HepG2 (cell line): ENCODE measurements around the gene STIP1. TPM values are rescaled to one million over a fixed set of nuclear protein-coding genes. Genes with fewer than 3 reads are reported as not detected.
A peak's percentile ranks its signal among the peaks of the same experiment; 100 is the strongest.

Experiments
- CSRNP1 ChIP-seq: sonication (generic); formaldehyde crosslinking; IDR thresholded peaks from 2 replicates; pipeline ENCODE4 v1.8.1; 2023; ENCODE audit warnings: mild to moderate bottlenecking, missing genetic modification reagents
- DRAP1 ChIP-seq: IDR thresholded peaks from 2 replicates; pipeline ENCODE4 v1.6.1; 2016; ENCODE audit warnings: missing genetic modification reagents, missing compliant biosample characterization
- MAFF ChIP-seq: IDR thresholded peaks from 2 replicates; pipeline ENCODE4 v1.6.1; 2011; ENCODE audit warnings: low read depth, low read length, improper control_type of control experiment
- NCOA1 ChIP-seq: sonication (generic); formaldehyde crosslinking; IDR thresholded peaks from 2 replicates; pipeline ENCODE4 v1.9.0; 2021; ENCODE audit warnings: missing genetic modification reagents
- NFIB ChIP-seq: sonication (generic); formaldehyde crosslinking; IDR thresholded peaks from 2 replicates; pipeline ENCODE4 v1.9.0; 2021; ENCODE audit warnings: missing genetic modification reagents, mild to moderate bottlenecking, borderline replicate concordance
- SOX5 ChIP-seq: IDR thresholded peaks from 2 replicates; pipeline ENCODE4 v1.6.1; 2016; ENCODE audit warnings: borderline replicate concordance
- SP1 ChIP-seq, 2 experiments: fragments of 450-650 bp in 1 of 2; sonication (generic) in 1 of 2; formaldehyde crosslinking in 1 of 2; IDR thresholded peaks; 2 replicates each; pipeline versions ENCODE4 v1.4.0 to v1.6.1; 2016 to 2020; ENCODE audit warnings: missing genetic modification reagents in 1 of 2
- SRF ChIP-seq: IDR thresholded peaks from 2 replicates; pipeline ENCODE4 v1.6.1; 2011; ENCODE audit warnings: mild to moderate bottlenecking, low read depth, low read length, moderate library complexity
- THAP11 ChIP-seq: IDR thresholded peaks from 2 replicates; pipeline ENCODE4 v1.6.1; 2016; ENCODE audit warnings: missing biosample characterization, missing genetic modification reagents
- ZBTB26 ChIP-seq: IDR thresholded peaks from 2 replicates; pipeline ENCODE4 v1.6.1; 2016; ENCODE audit warnings: missing compliant biosample characterization, missing genetic modification reagents, borderline replicate concordance
- ZNF33A ChIP-seq: sonication (generic); formaldehyde crosslinking; IDR thresholded peaks from 2 replicates; pipeline ENCODE4 v1.5.1; 2020; ENCODE audit warnings: missing genetic modification reagents, mild to moderate bottlenecking, moderate library complexity, borderline replicate concordance
- ZNF556 ChIP-seq: sonication (generic); formaldehyde crosslinking; IDR thresholded peaks from 2 replicates; pipeline ENCODE4 v1.4.0; 2020; ENCODE audit warnings: mild to moderate bottlenecking, missing genetic modification reagents, borderline replicate concordance
- ZNF691 ChIP-seq: sonication (generic); formaldehyde crosslinking; IDR thresholded peaks from 2 replicates; pipeline ENCODE4 v1.4.0; 2020; ENCODE audit warnings: missing genetic modification reagents, low read depth, mild to moderate bottlenecking, borderline replicate concordance
- ZNF709 ChIP-seq: sonication (generic); formaldehyde crosslinking; IDR thresholded peaks from 2 replicates; pipeline ENCODE4 v1.5.0; 2020; ENCODE audit warnings: mild to moderate bottlenecking, missing genetic modification reagents
- ZNF788 ChIP-seq: sonication (generic); formaldehyde crosslinking; IDR thresholded peaks from 2 replicates; pipeline ENCODE4 v1.5.0; 2020; ENCODE audit warnings: mild to moderate bottlenecking, missing genetic modification reagents, borderline replicate concordance
- ZNF883 ChIP-seq: sonication (generic); formaldehyde crosslinking; IDR thresholded peaks from 2 replicates; pipeline ENCODE4 v1.5.1; 2020; ENCODE audit warnings: mild to moderate bottlenecking, missing genetic modification reagents; ENCODE audit errors: not compliant biosample characterization
- polyA plus RNA-seq, 8 experiments: library from polyadenylated mRNA; depleted of rRNA in 3 of 8; stranded (reverse) in 7 of 8; unstranded in 1 of 8; fragments of >200 nt; fragmentation: Illumina TruSeq in 4 of 8; extraction: Trizol in 4 of 8; gene quantifications; 2 replicates each; pipeline versions ENCODE4 v1.2.1 to v1.2.3, GENCODE V29; 2011 to 2016; ENCODE audit warnings: low read depth in 4 of 8, missing spikeins in 1 of 8, mixed read lengths in 1 of 8; ENCODE audit not compliant: insufficient read depth in 1 of 8
- total RNA-seq, 5 experiments: library from RNA; depleted of rRNA; stranded (reverse); fragments of >200 nt; fragmentation: Illumina TruSeq; extraction: Trizol; gene quantifications; 2 replicates each; pipeline ENCODE4 v1.2.3, GENCODE V29; 2016; ENCODE audit warnings: low read depth in 1 of 5
- TF ChIP-seq, protein P1 (sequence below): sonication (generic); formaldehyde crosslinking; conservative IDR thresholded peaks from 2 replicates; pipeline ENCODE4 v1.8.0; 2022; ENCODE audit warnings: mild to moderate bottlenecking, moderate library complexity, missing genetic modification reagents
- TF ChIP-seq, protein P2 (sequence below): sonication (generic); formaldehyde crosslinking; IDR thresholded peaks from 2 replicates; pipeline ENCODE4 v1.9.0; 2021; ENCODE audit warnings: missing genetic modification reagents, borderline replicate concordance

Gene STIP1
- total and polyA plus RNA-seq, 2 of the 13 experiments (the other 11 are each of a cell fraction or from before 2014, with no cell fraction given), result 81.1 to 217 TPM

- TF ChIP-seq ZNF691 (0 out of 2 replicates have a peak, but pooled peaks have one; percentile 42), CSRNP1 (CRISPR knock-in tag) (no peak), SP1 (IDR thresholded peaks at IDR 0.05) (no peak), SP1 (CRISPR knock-in tag; IDR thresholded peaks at IDR 0.05) (no peak), THAP11 (CRISPR knock-in tag) (no peak), SRF (no peak), ZNF709 (CRISPR knock-in tag) (no peak; the same call in 1 of the 2 replicates), DRAP1 (CRISPR knock-in tag) (0 out of 2 replicates have a peak, but pooled peaks have one; percentile 41), ZNF33A (CRISPR knock-in tag) (no peak), MAFF (no peak), NFIB (CRISPR knock-in tag) (no peak), ZNF788 (CRISPR knock-in tag) (peak; percentile 34; the same call in 1 of the 2 replicates), ZBTB26 (CRISPR knock-in tag) (no peak), ZNF556 (CRISPR knock-in tag) (0 out of 2 replicates have a peak, but pooled peaks have one; percentile 36), ZNF883 (no peak), SOX5 (CRISPR knock-in tag) (0 out of 2 replicates have a peak, but pooled peaks have one; percentile 17), NCOA1 (CRISPR knock-in tag) (no peak)
- TF ChIP-seq, protein P1, sequence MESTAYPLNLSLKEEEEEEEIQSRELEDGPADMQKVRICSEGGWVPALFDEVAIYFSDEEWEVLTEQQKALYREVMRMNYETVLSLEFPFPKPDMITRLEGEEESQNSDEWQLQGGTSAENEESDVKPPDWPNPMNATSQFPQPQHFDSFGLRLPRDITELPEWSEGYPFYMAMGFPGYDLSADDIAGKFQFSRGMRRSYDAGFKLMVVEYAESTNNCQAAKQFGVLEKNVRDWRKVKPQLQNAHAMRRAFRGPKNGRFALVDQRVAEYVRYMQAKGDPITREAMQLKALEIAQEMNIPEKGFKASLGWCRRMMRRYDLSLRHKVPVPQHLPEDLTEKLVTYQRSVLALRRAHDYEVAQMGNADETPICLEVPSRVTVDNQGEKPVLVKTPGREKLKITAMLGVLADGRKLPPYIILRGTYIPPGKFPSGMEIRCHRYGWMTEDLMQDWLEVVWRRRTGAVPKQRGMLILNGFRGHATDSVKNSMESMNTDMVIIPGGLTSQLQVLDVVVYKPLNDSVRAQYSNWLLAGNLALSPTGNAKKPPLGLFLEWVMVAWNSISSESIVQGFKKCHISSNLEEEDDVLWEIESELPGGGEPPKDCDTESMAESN (CRISPR knock-in tag), result no peak
- TF ChIP-seq, protein P2, sequence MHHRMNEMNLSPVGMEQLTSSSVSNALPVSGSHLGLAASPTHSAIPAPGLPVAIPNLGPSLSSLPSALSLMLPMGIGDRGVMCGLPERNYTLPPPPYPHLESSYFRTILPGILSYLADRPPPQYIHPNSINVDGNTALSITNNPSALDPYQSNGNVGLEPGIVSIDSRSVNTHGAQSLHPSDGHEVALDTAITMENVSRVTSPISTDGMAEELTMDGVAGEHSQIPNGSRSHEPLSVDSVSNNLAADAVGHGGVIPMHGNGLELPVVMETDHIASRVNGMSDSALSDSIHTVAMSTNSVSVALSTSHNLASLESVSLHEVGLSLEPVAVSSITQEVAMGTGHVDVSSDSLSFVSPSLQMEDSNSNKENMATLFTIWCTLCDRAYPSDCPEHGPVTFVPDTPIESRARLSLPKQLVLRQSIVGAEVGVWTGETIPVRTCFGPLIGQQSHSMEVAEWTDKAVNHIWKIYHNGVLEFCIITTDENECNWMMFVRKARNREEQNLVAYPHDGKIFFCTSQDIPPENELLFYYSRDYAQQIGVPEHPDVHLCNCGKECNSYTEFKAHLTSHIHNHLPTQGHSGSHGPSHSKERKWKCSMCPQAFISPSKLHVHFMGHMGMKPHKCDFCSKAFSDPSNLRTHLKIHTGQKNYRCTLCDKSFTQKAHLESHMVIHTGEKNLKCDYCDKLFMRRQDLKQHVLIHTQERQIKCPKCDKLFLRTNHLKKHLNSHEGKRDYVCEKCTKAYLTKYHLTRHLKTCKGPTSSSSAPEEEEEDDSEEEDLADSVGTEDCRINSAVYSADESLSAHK, result no peak
Measured at GRCh38 chr11:64233913-64234586, 48.1 kb downstream of the STIP1 start, which contains the start of gene VEGFB (continued).
